ENCODE results near the gene VEZT. TPM values are rescaled to one million over a fixed set of nuclear protein-coding genes. Genes with fewer than 3 reads are reported as not detected.

VEZT gene
- total RNA-seq, 1 experiment from 2014 or later = 107 TPM

GRCh38 chr12:95178136-95178535 lies 39.5 kb upstream of the VEZT start:
- intact Hi-C loops (cut with micrococcal nuclease; ENCODE audit: unreplicated experiment) = no loop called here
- ChIA-PET POLR2A (ENCODE audit: low non-redundant PET) (no interaction called here), CTCF (no interaction called here)
- no peaks in the 10 kb centered on the region for H3K9me3 ChIP-seq (ENCODE audit: low read depth, low read length, poor library complexity, severe bottlenecking)
- no peak overlapping the region for H3K4me3 ChIP-seq (ENCODE audit: low read depth, low read length, poor library complexity, severe bottlenecking)
- H3K36me3 ChIP-seq (ENCODE audit: insufficient read depth, low read length, poor library complexity, severe bottlenecking) = no peaks in the 10 kb centered on the region
- H3K27me3 ChIP-seq (replicated peaks; ENCODE audit: insufficient read depth, low read depth, low read length, poor library complexity) = no peaks in the 10 kb centered on the region
- H3K4me1 ChIP-seq (ENCODE audit: insufficient read depth, low read length, poor library complexity, severe bottlenecking) = peaks cover 3% of the 10 kb centered on the region
- no peak overlapping the region for H3K27ac ChIP-seq (ENCODE audit: low read depth, low read length, poor library complexity, severe bottlenecking)
- no peak for DNase-seq (ENCODE audit: low spot score)
- no TSS peak for BruUV-seq (replicated peaks)
- TF ChIP-seq, protein P1, sequence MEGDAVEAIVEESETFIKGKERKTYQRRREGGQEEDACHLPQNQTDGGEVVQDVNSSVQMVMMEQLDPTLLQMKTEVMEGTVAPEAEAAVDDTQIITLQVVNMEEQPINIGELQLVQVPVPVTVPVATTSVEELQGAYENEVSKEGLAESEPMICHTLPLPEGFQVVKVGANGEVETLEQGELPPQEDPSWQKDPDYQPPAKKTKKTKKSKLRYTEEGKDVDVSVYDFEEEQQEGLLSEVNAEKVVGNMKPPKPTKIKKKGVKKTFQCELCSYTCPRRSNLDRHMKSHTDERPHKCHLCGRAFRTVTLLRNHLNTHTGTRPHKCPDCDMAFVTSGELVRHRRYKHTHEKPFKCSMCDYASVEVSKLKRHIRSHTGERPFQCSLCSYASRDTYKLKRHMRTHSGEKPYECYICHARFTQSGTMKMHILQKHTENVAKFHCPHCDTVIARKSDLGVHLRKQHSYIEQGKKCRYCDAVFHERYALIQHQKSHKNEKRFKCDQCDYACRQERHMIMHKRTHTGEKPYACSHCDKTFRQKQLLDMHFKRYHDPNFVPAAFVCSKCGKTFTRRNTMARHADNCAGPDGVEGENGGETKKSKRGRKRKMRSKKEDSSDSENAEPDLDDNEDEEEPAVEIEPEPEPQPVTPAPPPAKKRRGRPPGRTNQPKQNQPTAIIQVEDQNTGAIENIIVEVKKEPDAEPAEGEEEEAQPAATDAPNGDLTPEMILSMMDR (conservative IDR thresholded peaks at IDR 0.05; ENCODE audit: low read depth, low read length) = no peak
- TF ChIP-seq EZH2 (IDR thresholded peaks at IDR 0.05; ENCODE audit: borderline replicate concordance, low read depth, low read length, poor library complexity, severe bottlenecking) = no peak

DNA sequence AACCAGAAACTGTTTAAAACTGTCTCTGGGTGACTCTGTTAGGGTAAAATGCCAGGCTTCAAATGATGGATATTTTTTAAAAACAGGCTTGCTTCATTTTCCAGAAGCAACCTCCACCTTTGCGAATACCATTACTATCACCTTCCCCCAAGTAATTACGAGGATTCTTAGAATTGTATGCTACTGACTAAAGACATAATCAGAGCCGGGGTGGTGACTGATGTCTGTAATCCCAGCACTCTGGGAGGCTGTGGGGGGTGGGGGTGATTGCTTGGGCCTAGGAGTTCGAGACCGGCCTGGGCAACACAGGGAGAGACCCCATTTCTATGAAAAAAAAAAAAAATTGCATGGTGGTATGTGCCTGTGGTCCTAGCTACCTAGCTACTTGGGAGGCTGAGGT lies 38.6 kb upstream of the VEZT start:
- no peak overlapping the region for H3K4me3 ChIP-seq (ENCODE audit: low read depth, low read length, poor library complexity, severe bottlenecking)
- H3K36me3 ChIP-seq (ENCODE audit: insufficient read depth, low read length, poor library complexity, severe bottlenecking) = no peaks in the 10 kb centered on the region
- intact Hi-C loops (cut with micrococcal nuclease; ENCODE audit: unreplicated experiment) = no loop called here
- no peak for DNase-seq (ENCODE audit: low spot score)
- POLR2A ChIA-PET (ENCODE audit: low non-redundant PET) = no interaction called here
- no peaks in the 10 kb centered on the region for H3K9me3 ChIP-seq (ENCODE audit: low read depth, low read length, poor library complexity, severe bottlenecking)
- H3K4me1 ChIP-seq (ENCODE audit: insufficient read depth, low read length, poor library complexity, severe bottlenecking) = no peaks in the 10 kb centered on the region
- TF ChIP-seq EZH2 (IDR thresholded peaks at IDR 0.05; ENCODE audit: borderline replicate concordance, low read depth, low read length, poor library complexity, severe bottlenecking) = no peak
- TF ChIP-seq, protein P1 (conservative IDR thresholded peaks at IDR 0.05; ENCODE audit: low read depth, low read length) = no peak
- no peak overlapping the region for H3K27ac ChIP-seq (ENCODE audit: low read depth, low read length, poor library complexity, severe bottlenecking)
- CTCF ChIA-PET = no interaction called here
- H3K27me3 ChIP-seq (replicated peaks; ENCODE audit: insufficient read depth, low read depth, low read length, poor library complexity) = no peaks in the 10 kb centered on the region
- BruUV-seq (replicated peaks) = no TSS peak

DNA sequence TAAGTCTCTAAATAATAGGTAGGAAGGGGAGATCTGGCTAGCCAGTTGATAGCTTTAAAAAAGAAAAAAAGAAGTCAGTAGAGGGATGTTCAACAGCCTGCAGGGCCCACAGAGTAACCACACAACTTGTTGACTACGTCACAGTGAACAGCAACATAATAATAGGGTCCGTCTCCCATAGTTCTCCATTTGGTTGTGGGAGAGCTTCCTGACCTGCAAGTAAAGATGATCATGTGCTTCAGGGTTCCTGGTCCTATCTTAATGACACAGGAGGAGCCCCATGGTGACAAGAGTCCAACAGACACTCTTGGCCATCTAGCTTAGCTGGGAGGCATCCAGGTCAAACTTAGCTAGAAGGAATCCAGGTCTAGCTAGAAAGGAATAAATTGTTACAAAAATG lies 36.5 kb upstream of the VEZT start:
- Histone ChIP-seq H3K9me3 (ENCODE audit: low read depth, low read length, poor library complexity, severe bottlenecking) (no peaks in the 10 kb centered on the region), H3K4me3 (ENCODE audit: low read depth, low read length, poor library complexity, severe bottlenecking) (no peak overlapping the region), H3K27me3 (replicated peaks; ENCODE audit: insufficient read depth, low read depth, low read length, poor library complexity) (no peaks in the 10 kb centered on the region), H3K4me1 (ENCODE audit: insufficient read depth, low read length, poor library complexity, severe bottlenecking) (no peaks in the 10 kb centered on the region), H3K36me3 (ENCODE audit: insufficient read depth, low read length, poor library complexity, severe bottlenecking) (no peaks in the 10 kb centered on the region), H3K27ac (ENCODE audit: low read depth, low read length, poor library complexity, severe bottlenecking) (no peak overlapping the region)
- intact Hi-C loops (cut with micrococcal nuclease; ENCODE audit: unreplicated experiment) = no loop called here
- POLR2A ChIA-PET (ENCODE audit: low non-redundant PET) = no interaction called here
- no TSS peak for BruUV-seq (replicated peaks)
- CTCF ChIA-PET = interaction anchor here (0.7 kb wide), 1 partner anchor 394 kb away, joined by 6 read pairs; no protein-coding TSS in a partner anchor
- DNase-seq (ENCODE audit: low spot score) = no peak
- no peak for TF ChIP-seq EZH2 (IDR thresholded peaks at IDR 0.05; ENCODE audit: borderline replicate concordance, low read depth, low read length, poor library complexity, severe bottlenecking)
- TF ChIP-seq, protein P1 (conservative IDR thresholded peaks at IDR 0.05; ENCODE audit: low read depth, low read length) = no peak

Measured in A673 (cell line).